Esophagus muscularis mucosa (tissue), 4 donors: ENCODE measurements around the gene TBKBP1. TPM values are rescaled to one million over a fixed set of nuclear protein-coding genes. Genes with fewer than 3 reads are reported as not detected.

Experiments used
- DNase-seq: peaks from one replicate; pipeline ENCODE4 v3.0.0-alpha.2; 2017; ENCODE audit errors: extremely low spot score
- H3K27ac ChIP-seq, 4 donors: fragments of 200-600 bp; sonication (generic); replicated peaks in 1 of 4; 1 replicate in 3 of 4; 2 replicates in 1 of 4; pipeline ENCODE4 v1.5.1; 2016 to 2019; ENCODE audit warnings: mild to moderate bottlenecking in 1 of 4
- H3K27me3 ChIP-seq, 4 donors: fragments of 200-600 bp; sonication (generic); one replicate each; pipeline versions ENCODE4 v1.5.1 to v1.6.0; 2016 to 2019
- H3K36me3 ChIP-seq, 4 donors: fragments of 200-600 bp; sonication (generic); one replicate each; pipeline ENCODE4 v1.5.1; 2016 to 2019
- H3K4me1 ChIP-seq, 4 donors: fragments of 200-600 bp; sonication (generic); one replicate each; pipeline ENCODE4 v1.5.1; 2016 to 2019
- H3K4me3 ChIP-seq, 4 donors: fragments of 200-600 bp; sonication (generic); 1 replicate in 2 of 4; 2 replicates in 2 of 4; pipeline ENCODE4 v1.5.1; 2016 to 2019; ENCODE audit warnings: mild to moderate bottlenecking in 4 of 4, moderate library complexity in 1 of 4
- H3K9me3 ChIP-seq, 4 donors: fragments of 200-600 bp; sonication (generic); 1 replicate in 3 of 4; 2 replicates in 1 of 4; pipeline ENCODE4 v1.5.1; 2016 to 2019
- CTCF ChIP-seq, 3 experiments: fragments of 200-600 bp in 2 of 3; fragments of 450-650 bp in 1 of 3; sonication (generic) in 2 of 3; IDR thresholded peaks; one replicate each; pipeline ENCODE4 v1.5.1; 2017 to 2019; ENCODE audit warnings: antibody characterized with exemption in 3 of 3, mild to moderate bottlenecking in 2 of 3, moderate library complexity in 1 of 3
- EP300 ChIP-seq: sonication (generic); formaldehyde crosslinking; IDR thresholded peaks from one replicate; pipeline ENCODE4 v1.6.1; 2017; ENCODE audit warnings: antibody characterized with exemption
- POLR2A ChIP-seq: fragments of 450-650 bp; IDR thresholded peaks from one replicate; pipeline ENCODE4 v1.6.1; 2017; ENCODE audit warnings: antibody characterized with exemption, moderate library complexity, mild to moderate bottlenecking, low read depth
- POLR2AphosphoS5 ChIP-seq, 2 donors: sonication (generic); formaldehyde crosslinking; IDR thresholded peaks; one replicate each; pipeline ENCODE4 v1.6.1; 2017; ENCODE audit warnings: antibody characterized with exemption in 2 of 2
- WGBS: methylation state at CpG from one replicate; pipeline ENCODE4 v1.1.5; 2018; 5-methylcytosine and 5-hydroxymethylcytosine counted together
- intact Hi-C: fragments of 100-400 bp; cut with DNase I; formaldehyde crosslinking; loops from one replicate; pipeline ENCODE4 v1.15.1; 2023
- total RNA-seq, 4 donors: library from RNA; depleted of rRNA; stranded (reverse); fragments of >200 nt; gene quantifications; one replicate each; pipeline versions ENCODE4 v1.1.0 to v1.2.1, GENCODE V29; 2016

Gene TBKBP1
- total RNA-seq, 4 donors from 2014 or later = 11.9 to 26.9 (median 21.2) TPM

DNA sequence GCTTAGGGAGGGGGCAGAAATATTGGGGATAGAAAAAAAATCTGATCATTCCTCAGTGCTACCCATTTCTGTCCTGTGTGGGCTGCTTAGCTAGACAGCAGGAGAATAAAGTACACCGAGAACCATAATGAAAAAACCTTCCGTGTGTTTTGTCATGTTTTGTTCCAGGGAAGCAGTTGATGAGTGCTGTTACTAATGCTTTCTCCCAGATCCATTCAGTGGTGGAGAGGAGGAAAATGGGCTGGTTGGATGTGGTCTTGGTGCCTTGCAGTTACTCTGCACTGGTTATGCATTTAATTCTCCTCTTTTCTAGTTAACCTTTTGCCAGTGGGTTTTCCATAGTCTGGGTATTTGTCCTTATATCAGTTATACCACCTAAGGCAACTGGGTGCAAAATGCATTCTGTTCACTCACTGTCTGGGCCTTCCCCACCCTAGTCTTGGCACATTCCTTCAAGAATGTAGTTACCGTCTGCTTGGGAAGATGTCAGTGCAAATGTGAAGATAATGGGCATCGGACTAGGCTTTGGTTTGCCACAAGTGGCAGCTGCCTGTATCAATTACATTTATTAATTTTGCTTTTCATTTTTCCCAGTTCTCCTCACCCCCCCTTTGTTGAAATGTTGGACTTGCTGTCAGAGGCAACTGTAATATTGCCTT is 9.3 kb upstream of the TBKBP1 start:
- TF ChIP-seq POLR2AphosphoS5 (IDR thresholded peaks at IDR 0.05) (no peak), CTCF (IDR thresholded peaks at IDR 0.05) (no peak), POLR2A (no peak), EP300 (no peak)
- intact Hi-C loops = no loop called here
- DNase-seq = no peak
- Histone ChIP-seq H3K36me3 (peaks cover 34 to 52% (median 49%) of the 10 kb centered on the region in 4 donors), H3K4me1 (peaks cover 5 to 16% (median 14%) of the 10 kb centered on the region in 4 donors), H3K27me3 (no peaks in the 10 kb centered on the region), H3K4me3 (no peak overlapping the region), H3K9me3 (no peaks in the 10 kb centered on the region), H3K27ac (no peak overlapping the region)
- 88% methylated on average over 4 of the region's 4 CpGs for WGBS

- peaks cover 23 to 42% (median 39%) of the 10 kb centered on the region in 4 donors for H3K36me3 ChIP-seq
Observed at GRCh38 chr17:47685556-47686275, 8.2 kb upstream of the TBKBP1 start.

DNA sequence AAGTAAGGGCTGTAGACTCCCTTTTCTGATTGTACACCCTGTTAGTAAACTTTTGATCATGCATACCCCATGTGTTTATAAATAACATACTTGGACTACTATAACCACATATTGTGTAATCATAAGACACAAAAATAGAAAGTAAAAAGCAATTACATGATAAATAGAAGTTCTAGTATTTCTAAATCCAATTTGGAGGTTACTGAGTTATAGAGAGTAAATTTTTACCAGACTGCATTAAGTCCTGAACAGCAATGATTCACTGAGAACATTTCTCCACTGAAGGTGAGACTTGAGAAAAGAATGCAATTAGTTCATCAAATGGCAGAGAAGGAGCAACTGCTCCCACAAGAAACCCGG is 7.7 kb upstream of the TBKBP1 start:
- intact Hi-C loops = no loop called here
- H3K4me1 ChIP-seq = peaks cover 5 to 16% (median 14%) of the 10 kb centered on the region in 4 donors
- 92% methylated on average over 1 of the region's 1 CpG for WGBS
- H3K27ac ChIP-seq = peak overlapping the region in 2 of 4 donors; percentile 19 to 38
- no peaks in the 10 kb centered on the region for H3K9me3 ChIP-seq
- peaks cover 20 to 36% (median 33%) of the 10 kb centered on the region in 4 donors for H3K36me3 ChIP-seq
- no peak for TF ChIP-seq EP300
- TF ChIP-seq POLR2A = no peak
- no peak for TF ChIP-seq POLR2AphosphoS5 (IDR thresholded peaks at IDR 0.05)
- TF ChIP-seq CTCF (IDR thresholded peaks at IDR 0.05) = no peak
- H3K27me3 ChIP-seq = no peaks in the 10 kb centered on the region
- no peak overlapping the region for H3K4me3 ChIP-seq
- no peak for DNase-seq

More at GRCh38 chr17:47685556-47686275, 8.2 kb upstream of the TBKBP1 start:
- no peak for DNase-seq
- 84% methylated on average over 4 of the region's 4 CpGs for WGBS
- TF ChIP-seq POLR2AphosphoS5 (IDR thresholded peaks at IDR 0.05) = no peak
- TF ChIP-seq EP300 = no peak
- TF ChIP-seq CTCF (IDR thresholded peaks at IDR 0.05) = no peak
- TF ChIP-seq POLR2A = no peak
- Histone ChIP-seq H3K4me3 (no peak overlapping the region), H3K27ac (peak overlapping the region in 1 of 4 donors; percentile 38), H3K9me3 (no peaks in the 10 kb centered on the region), H3K27me3 (no peaks in the 10 kb centered on the region), H3K4me1 (peaks cover 5 to 16% (median 14%) of the 10 kb centered on the region in 4 donors)
- intact Hi-C loops = no loop called here

- Histone ChIP-seq H3K27ac (peak overlapping the region in 1 of 4 donors; percentile 19), H3K4me3 (no peak overlapping the region), H3K4me1 (peaks cover 5 to 16% (median 14%) of the 10 kb centered on the region in 4 donors), H3K9me3 (no peaks in the 10 kb centered on the region), H3K36me3 (peaks cover 14 to 31% (median 28%) of the 10 kb centered on the region in 4 donors), H3K27me3 (no peaks in the 10 kb centered on the region)
- TF ChIP-seq EP300 (no peak), POLR2A (no peak), CTCF (IDR thresholded peaks at IDR 0.05) (no peak), POLR2AphosphoS5 (IDR thresholded peaks at IDR 0.05) (no peak)
- WGBS = 82% methylated on average over 7 of the region's 7 CpGs
- DNase-seq = no peak
- intact Hi-C loops = no loop called here
Observed at GRCh38 chr17:47686664-47687327, 7.2 kb upstream of the TBKBP1 start.
